Endothelial cell of umbilical vein (primary cell): Measurements from ENCODE around the gene G0S2. TPM values are rescaled to one million over a fixed set of nuclear protein-coding genes. Genes with fewer than 3 reads are reported as not detected.

Experiments
- BruUV-seq: library from RNA; stranded (reverse); fragments of 400-500 nt; replicated peaks from 2 replicates; lab custom pipeline; 2021; lab: Mats Ljungman, UMichigan
- CTCF ChIA-PET: fragments of 300-600, 350-600 bp; sonication (Branson Sonifier 250); formaldehyde crosslinking; loops from one replicate; lab custom pipeline; 2021; ENCODE audit warnings: antibody characterized with exemption, inconsistent platforms; lab: Charles Lee
- POLR2A ChIA-PET: fragments of 300-600, 350-600 bp; sonication (Branson Sonifier 250); formaldehyde crosslinking; loops from one replicate; lab custom pipeline; 2021; ENCODE audit warnings: antibody characterized with exemption, inconsistent platforms; lab: Charles Lee
- DNase-seq: peaks from one replicate; pipeline ENCODE4 v3.0.0-alpha.2; 2011; ENCODE audit warnings: low read depth, low spot score
- FAIRE-seq: peaks from 2 replicates; lab custom pipeline; 2011; peaks lifted over from hg19 to GRCh38; lab: Jason Lieb, UNC
- H2AFZ ChIP-seq: 2 replicates; pipeline ENCODE4 v1.6.0; 2012; ENCODE audit warnings: low read depth, low read length, control low read depth, inconsistent platforms
- H3K27ac ChIP-seq: 2 replicates; pipeline ENCODE4 v1.5.1; 2011; ENCODE audit warnings: low read depth, mild to moderate bottlenecking, control low read depth, low read length, moderate library complexity; ENCODE audit not compliant: insufficient read depth
- H3K27me3 ChIP-seq, 2 experiments: 2 replicates each; pipeline versions ENCODE4 v1.6.0 to v1.6.1; 2011; ENCODE audit warnings: low read length in 2 of 2, mixed read lengths in 1 of 2; ENCODE audit not compliant: control insufficient read depth in 2 of 2, insufficient read depth in 2 of 2
- H3K36me3 ChIP-seq, 2 experiments: 2 replicates in 1 of 2; 3 replicates in 1 of 2; pipeline ENCODE4 v1.5.1; 2011; ENCODE audit warnings: low read length in 2 of 2, mild to moderate bottlenecking in 1 of 2, moderate library complexity in 1 of 2; ENCODE audit not compliant: control insufficient read depth in 2 of 2, insufficient read depth in 2 of 2; ENCODE audit errors: extremely low read depth in 1 of 2
- H3K4me1 ChIP-seq: 3 replicates; pipeline ENCODE4 v1.5.1; 2011; ENCODE audit warnings: mild to moderate bottlenecking, low read length; ENCODE audit not compliant: control insufficient read depth, insufficient read depth; ENCODE audit errors: extremely low read depth
- H3K4me2 ChIP-seq: 2 replicates; pipeline ENCODE4 v1.6.1; 2011; ENCODE audit warnings: low read length, control low read depth, mixed read lengths; ENCODE audit not compliant: insufficient read depth
- H3K4me3 ChIP-seq, 3 experiments: fragments of 200-600 bp in 1 of 3; sonication (generic), shearing (Covaris generic) in 1 of 3; replicated peaks in 1 of 3; 2 replicates each; pipeline ENCODE4 v1.5.1; 2011 to 2016; ENCODE audit warnings: control low read depth in 3 of 3, low read length in 3 of 3, mild to moderate bottlenecking in 2 of 3, inconsistent platforms in 1 of 3, low read depth in 1 of 3, moderate library complexity in 1 of 3; ENCODE audit not compliant: insufficient read depth in 1 of 3
- H3K79me2 ChIP-seq: 2 replicates; pipeline ENCODE4 v1.6.0; 2012; ENCODE audit warnings: low read length, inconsistent platforms; ENCODE audit not compliant: control insufficient read depth, insufficient read depth
- H3K9ac ChIP-seq: replicated peaks from 2 replicates; pipeline ENCODE3; 2011; ENCODE audit warnings: low read length, control low read depth; ENCODE audit not compliant: insufficient read depth; ENCODE audit errors: extremely low read depth
- H3K9me1 ChIP-seq: replicated peaks from 3 replicates; pipeline ENCODE4 v1.6.0; 2011; ENCODE audit warnings: mild to moderate bottlenecking, low read length; ENCODE audit not compliant: control insufficient read depth, insufficient read depth; ENCODE audit errors: extremely low read depth
- H3K9me3 ChIP-seq: replicated peaks from 2 replicates; pipeline ENCODE4 v1.5.1; 2012; ENCODE audit warnings: low read length, inconsistent platforms; ENCODE audit not compliant: control insufficient read depth, insufficient read depth
- H4K20me1 ChIP-seq: replicated peaks from 2 replicates; pipeline ENCODE3; 2011; ENCODE audit warnings: mild to moderate bottlenecking, low read length; ENCODE audit not compliant: control insufficient read depth, insufficient read depth; ENCODE audit errors: extremely low read depth
- EZH2 ChIP-seq: IDR thresholded peaks from 2 replicates; pipeline ENCODE4 v1.6.1; 2012; ENCODE audit warnings: borderline replicate concordance, low read depth, mild to moderate bottlenecking, moderate library complexity, low read length, inconsistent platforms; ENCODE audit not compliant: severe bottlenecking
- FOS ChIP-seq: IDR thresholded peaks from 2 replicates; pipeline ENCODE4 v1.6.1; 2011; ENCODE audit warnings: mild to moderate bottlenecking, low read length, moderate library complexity, borderline replicate concordance; ENCODE audit not compliant: insufficient read depth
- GATA2 ChIP-seq: IDR thresholded peaks from 2 replicates; pipeline ENCODE4 v1.7.0; 2011; ENCODE audit warnings: low read depth, mild to moderate bottlenecking, moderate library complexity, mixed read lengths, low read length; ENCODE audit not compliant: insufficient read length, insufficient read depth
- JUN ChIP-seq: IDR thresholded peaks from 2 replicates; pipeline ENCODE4 v1.6.1; 2011; ENCODE audit warnings: borderline replicate concordance, low read depth; ENCODE audit not compliant: insufficient read length, insufficient read depth
- MYC ChIP-seq: IDR thresholded peaks from one replicate; pipeline ENCODE4 v1.6.1; 2011; ENCODE audit warnings: mild to moderate bottlenecking, low read depth, low read length
- POLR2A ChIP-seq: IDR thresholded peaks from 2 replicates; pipeline ENCODE4 v1.6.1; 2012; ENCODE audit warnings: low read depth, mild to moderate bottlenecking, control low read depth, low read length
- POLR2AphosphoS5 ChIP-seq: IDR thresholded peaks from 2 replicates; pipeline ENCODE4 v1.6.1; 2012; ENCODE audit warnings: low read depth, mild to moderate bottlenecking, control low read depth, low read length, moderate library complexity; ENCODE audit not compliant: insufficient read depth
- dilution Hi-C: fragments of 300-500 bp; cut with MboI; formaldehyde crosslinking; loops from one replicate; pipeline ENCODE4 v1.15.0; 2019; ENCODE audit warnings: low sequenced_read_pairs; ENCODE audit not compliant: extremely low pct_ligation_motif_present
- intact Hi-C: fragments of 100-400 bp; cut with micrococcal nuclease; formaldehyde crosslinking; loops from one replicate; pipeline ENCODE4 v1.10.0; 2022
- polyA plus RNA-seq, 4 experiments: library from polyadenylated mRNA; depleted of rRNA in 3 of 4; stranded (reverse) in 3 of 4; unstranded in 1 of 4; fragments of >200 nt; gene quantifications; 2 replicates each; pipeline versions ENCODE4 v1.2.1 to v1.2.3, GENCODE V29; 2011 to 2012; ENCODE audit warnings: missing spikeins in 1 of 4
- total RNA-seq: library from RNA; stranded (reverse); gene quantifications from 2 replicates; pipeline ENCODE4 v1.2.3, GENCODE V29; 2021
- TF ChIP-seq, protein P1 (sequence below): IDR thresholded peaks from 2 replicates; pipeline ENCODE4 v1.6.1; 2011; ENCODE audit not compliant: insufficient read depth, insufficient read length
- TF ChIP-seq, protein P2 (sequence below), 2 donors: IDR thresholded peaks; 1 replicate in 1 of 2; 2 replicates in 1 of 2; pipeline ENCODE4 v1.5.1; 2011; ENCODE audit warnings: low read length in 2 of 2, mild to moderate bottlenecking in 2 of 2, moderate library complexity in 2 of 2, control low read depth in 1 of 2, inconsistent platforms in 1 of 2, low read depth in 1 of 2; ENCODE audit not compliant: insufficient read depth in 1 of 2; ENCODE audit errors: extremely low read depth in 1 of 2

G0S2 gene
- total and polyA plus RNA-seq, 2 donors (not counting 3 experiments of a cell fraction or from before 2014, with no cell fraction given) = 0.91 to 1.9 TPM

- Histone ChIP-seq H3K9me1 (no peaks in the 10 kb centered on the region), H4K20me1 (no peaks in the 10 kb centered on the region), H3K79me2 (no peaks in the 10 kb centered on the region), H2AFZ (no peak overlapping the region), H3K9me3 (no peaks in the 10 kb centered on the region), H3K4me1 (peaks cover 5% of the 10 kb centered on the region), H3K27ac (no peak overlapping the region), H3K9ac (no peak overlapping the region), H3K4me3 (no peak overlapping the region), H3K36me3 (no peaks in the 10 kb centered on the region), H3K27me3 (peaks cover 0 to 2% of the 10 kb centered on the region in 2 experiments), H3K4me2 (no peak overlapping the region)
- ChIA-PET POLR2A (no interaction called here), CTCF (interaction anchor here (0.7 to 1.3 kb wide), 3 partner anchors 12 to 133 kb away, joined by 3 read pairs; no protein-coding TSS in a partner anchor)
- intact Hi-C loops = no loop called here
- FAIRE-seq (no peak), DNase-seq (no peak)
- no peak for TF ChIP-seq GATA2
- TF ChIP-seq POLR2A = no peak
- TF ChIP-seq FOS = no peak
- TF ChIP-seq, protein P1, sequence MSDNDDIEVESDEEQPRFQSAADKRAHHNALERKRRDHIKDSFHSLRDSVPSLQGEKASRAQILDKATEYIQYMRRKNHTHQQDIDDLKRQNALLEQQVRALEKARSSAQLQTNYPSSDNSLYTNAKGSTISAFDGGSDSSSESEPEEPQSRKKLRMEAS = no peak
- no peak for TF ChIP-seq EZH2
- no peak for TF ChIP-seq POLR2AphosphoS5
- TF ChIP-seq MYC = no peak
- BruUV-seq = no TSS peak
- dilution Hi-C loops = no loop called here
Observed at GRCh38 chr1:209702832-209703231, 27.6 kb downstream of the G0S2 start.

- no peak overlapping the region for H3K27ac ChIP-seq
- H3K9ac ChIP-seq = no peak overlapping the region
- no peak overlapping the region for H3K4me2 ChIP-seq
- H3K4me1 ChIP-seq = peaks cover 5% of the 10 kb centered on the region
- no peaks in the 10 kb centered on the region for H3K36me3 ChIP-seq
- H2AFZ ChIP-seq = no peak overlapping the region
- CTCF ChIA-PET = interaction anchor here (0.9 kb wide), 1 partner anchor 138 kb away, joined by 3 read pairs; no protein-coding TSS in a partner anchor
- POLR2A ChIA-PET = no interaction called here
- no peak for FAIRE-seq
- dilution Hi-C loops (no loop called here), intact Hi-C loops (no loop called here)
- no peaks in the 10 kb centered on the region for H4K20me1 ChIP-seq
- BruUV-seq = no TSS peak
- no peaks in the 10 kb centered on the region for H3K79me2 ChIP-seq
- no peak for TF ChIP-seq EZH2
- no peak for TF ChIP-seq MYC
- TF ChIP-seq GATA2 = no peak
- TF ChIP-seq, protein P1 = no peak
- TF ChIP-seq JUN = no peak
- no peak for TF ChIP-seq FOS
- TF ChIP-seq, protein P2, sequence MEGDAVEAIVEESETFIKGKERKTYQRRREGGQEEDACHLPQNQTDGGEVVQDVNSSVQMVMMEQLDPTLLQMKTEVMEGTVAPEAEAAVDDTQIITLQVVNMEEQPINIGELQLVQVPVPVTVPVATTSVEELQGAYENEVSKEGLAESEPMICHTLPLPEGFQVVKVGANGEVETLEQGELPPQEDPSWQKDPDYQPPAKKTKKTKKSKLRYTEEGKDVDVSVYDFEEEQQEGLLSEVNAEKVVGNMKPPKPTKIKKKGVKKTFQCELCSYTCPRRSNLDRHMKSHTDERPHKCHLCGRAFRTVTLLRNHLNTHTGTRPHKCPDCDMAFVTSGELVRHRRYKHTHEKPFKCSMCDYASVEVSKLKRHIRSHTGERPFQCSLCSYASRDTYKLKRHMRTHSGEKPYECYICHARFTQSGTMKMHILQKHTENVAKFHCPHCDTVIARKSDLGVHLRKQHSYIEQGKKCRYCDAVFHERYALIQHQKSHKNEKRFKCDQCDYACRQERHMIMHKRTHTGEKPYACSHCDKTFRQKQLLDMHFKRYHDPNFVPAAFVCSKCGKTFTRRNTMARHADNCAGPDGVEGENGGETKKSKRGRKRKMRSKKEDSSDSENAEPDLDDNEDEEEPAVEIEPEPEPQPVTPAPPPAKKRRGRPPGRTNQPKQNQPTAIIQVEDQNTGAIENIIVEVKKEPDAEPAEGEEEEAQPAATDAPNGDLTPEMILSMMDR (IDR thresholded peaks at IDR 0.05; ENCODE audit: extremely low read depth in 1 of 2, insufficient read depth in 1 of 2, low read depth in 1 of 2, low read length in 2 of 2) = no peak
- no peak for TF ChIP-seq POLR2AphosphoS5
- no peak for TF ChIP-seq POLR2A
- H3K9me1 ChIP-seq = no peaks in the 10 kb centered on the region
- H3K27me3 ChIP-seq = peaks cover 0 to 2% of the 10 kb centered on the region in 2 experiments
- no peaks in the 10 kb centered on the region for H3K9me3 ChIP-seq
- no peak overlapping the region for H3K4me3 ChIP-seq
- DNase-seq = no peak
Observed at GRCh38 chr1:209703834-209704504, 28.8 kb downstream of the G0S2 start.
